ENCODE data around the gene DIPK1C. TPM values are rescaled to one million over a fixed set of nuclear protein-coding genes. Genes with fewer than 3 reads are reported as not detected.

The DIPK1C gene
- total RNA-seq, 1 experiment from 2014 or later: not detected

- ATAC-seq (peak; percentile 87), DNase-seq (ENCODE audit: low spot score) (peak; percentile 71)
- ChIA-PET POLR2A (no interaction called here), CTCF (interaction anchor here (1.2 kb wide), 1 partner anchor 17 kb away, joined by 5 read pairs; no protein-coding TSS in a partner anchor)
- TF ChIP-seq KAT7 (CRISPR knock-in tag; IDR thresholded peaks at IDR 0.05; ENCODE audit: borderline replicate concordance) (no peak), ZNF416 (CRISPR knock-in tag; IDR thresholded peaks at IDR 0.05) (no peak), CTCF (IDR thresholded peaks at IDR 0.05) (peak; percentile 78)
- no peaks in the 10 kb centered on the region for H3K9me3 Mint-ChIP-seq
- H3K27me3 Mint-ChIP-seq (ENCODE audit: low read depth): peaks cover 2% of the 10 kb centered on the region; the same call in 1 of the 2 replicates
- no peaks in the 10 kb centered on the region for H3K36me3 Mint-ChIP-seq
- no peak overlapping the region for H3K4me3 Mint-ChIP-seq
- peaks cover 11% of the 10 kb centered on the region for H3K4me1 Mint-ChIP-seq
- no peak overlapping the region for H3K27ac Mint-ChIP-seq
These were observed 19.0 kb upstream of the DIPK1C start for GRCh38 chr18:74476140-74476539.

GRCh38 chr18:74473976-74474640, 17.0 kb upstream of the DIPK1C start:
- ATAC-seq (no peak), DNase-seq (ENCODE audit: low spot score) (no peak)
- Mint-ChIP-seq H3K9me3 (peaks cover 13% of the 10 kb centered on the region), H3K27ac (no peak overlapping the region), H3K36me3 (peaks cover 5% of the 10 kb centered on the region; the same call in 1 of the 2 replicates), H3K4me3 (no peak overlapping the region), H3K4me1 (peaks cover 11% of the 10 kb centered on the region), H3K27me3 (ENCODE audit: low read depth) (peaks cover 2% of the 10 kb centered on the region; the same call in 1 of the 2 replicates)
- CTCF ChIA-PET: no interaction called here
- no peak for TF ChIP-seq ATF3 (CRISPR knock-in tag; conservative IDR thresholded peaks at IDR 0.05)
- no peak for TF ChIP-seq ARID4B (CRISPR knock-in tag; IDR thresholded peaks at IDR 0.05; ENCODE audit: borderline replicate concordance)
- POLR2A ChIA-PET: no interaction called here

GRCh38 chr18:74472312-74472711, 15.2 kb upstream of the DIPK1C start:
- TF ChIP-seq NFE2L1 (CRISPR knock-in tag; IDR thresholded peaks at IDR 0.05) (no peak), ZNF263 (CRISPR knock-in tag; IDR thresholded peaks at IDR 0.05; ENCODE audit: low read depth) (no peak), NR3C1 (CRISPR knock-in tag; conservative IDR thresholded peaks at IDR 0.05; ENCODE audit: low read depth) (no peak), ETV6 (CRISPR knock-in tag; IDR thresholded peaks at IDR 0.05) (no peak), ZNF425 (CRISPR knock-in tag; conservative IDR thresholded peaks at IDR 0.05) (no peak)
- Mint-ChIP-seq H3K27ac (no peak overlapping the region), H3K4me1 (peaks cover 15% of the 10 kb centered on the region), H3K4me3 (no peak overlapping the region), H3K36me3 (peaks cover 5% of the 10 kb centered on the region; the same call in 1 of the 2 replicates), H3K27me3 (ENCODE audit: low read depth) (peaks cover 2% of the 10 kb centered on the region; the same call in 1 of the 2 replicates), H3K9me3 (peaks cover 13% of the 10 kb centered on the region)
- ATAC-seq (no peak), DNase-seq (ENCODE audit: low spot score) (no peak)
- ChIA-PET CTCF (interaction anchor here (0.6 kb wide), 1 partner anchor 80 kb away, joined by 3 read pairs; no protein-coding TSS in a partner anchor), POLR2A (no interaction called here)
